AG04450 (cell line): ENCODE results near the gene STT3B. TPM values are rescaled to one million over a fixed set of nuclear protein-coding genes. Genes with fewer than 3 reads are reported as not detected.

Experiments used
- CTCF ChIA-PET: fragments of 300-600, 350-600 bp; formaldehyde crosslinking; extraction: SDS; loops from one replicate; lab custom pipeline; 2022; ENCODE audit warnings: antibody characterized with exemption, inconsistent platforms; lab: Charles Lee
- POLR2A ChIA-PET: fragments of 350-600 bp; formaldehyde crosslinking; extraction: SDS; loops from one replicate; lab custom pipeline; 2021; ENCODE audit warnings: antibody characterized with exemption, inconsistent platforms; lab: Yijun Ruan, JAX
- DNase-seq: peaks from one replicate; pipeline ENCODE4 v3.0.0-alpha.2; 2011; ENCODE audit warnings: low read depth, low spot score
- H3K27ac ChIP-seq: one replicate; pipeline ENCODE4 v1.5.1; 2012; ENCODE audit warnings: low read depth, low read length, control low read depth
- H3K27me3 ChIP-seq: one replicate; pipeline ENCODE4 v1.6.0; 2012; ENCODE audit warnings: low read length; ENCODE audit not compliant: control insufficient read depth, insufficient read depth
- H3K4me3 ChIP-seq: 2 replicates; pipeline ENCODE4 v1.5.1; 2011; ENCODE audit warnings: mild to moderate bottlenecking, low read depth, low read length, control low read depth
- H3K9me3 ChIP-seq: 2 replicates; pipeline ENCODE4 v1.5.1; 2012; ENCODE audit warnings: low read length; ENCODE audit not compliant: control insufficient read depth, insufficient read depth
- polyA plus RNA-seq: library from polyadenylated mRNA; depleted of rRNA; stranded (reverse); fragments of >200 nt; gene quantifications from 2 replicates; pipeline ENCODE4 v1.2.3, GENCODE V29; 2011
- TF ChIP-seq, protein P1 (sequence below): IDR thresholded peaks from 2 replicates; pipeline ENCODE4 v1.5.1; 2011; ENCODE audit warnings: low read depth, low read length, control low read depth, inconsistent platforms

STT3B gene
- polyA plus RNA-seq, 1 experiment = 112 TPM

DNA sequence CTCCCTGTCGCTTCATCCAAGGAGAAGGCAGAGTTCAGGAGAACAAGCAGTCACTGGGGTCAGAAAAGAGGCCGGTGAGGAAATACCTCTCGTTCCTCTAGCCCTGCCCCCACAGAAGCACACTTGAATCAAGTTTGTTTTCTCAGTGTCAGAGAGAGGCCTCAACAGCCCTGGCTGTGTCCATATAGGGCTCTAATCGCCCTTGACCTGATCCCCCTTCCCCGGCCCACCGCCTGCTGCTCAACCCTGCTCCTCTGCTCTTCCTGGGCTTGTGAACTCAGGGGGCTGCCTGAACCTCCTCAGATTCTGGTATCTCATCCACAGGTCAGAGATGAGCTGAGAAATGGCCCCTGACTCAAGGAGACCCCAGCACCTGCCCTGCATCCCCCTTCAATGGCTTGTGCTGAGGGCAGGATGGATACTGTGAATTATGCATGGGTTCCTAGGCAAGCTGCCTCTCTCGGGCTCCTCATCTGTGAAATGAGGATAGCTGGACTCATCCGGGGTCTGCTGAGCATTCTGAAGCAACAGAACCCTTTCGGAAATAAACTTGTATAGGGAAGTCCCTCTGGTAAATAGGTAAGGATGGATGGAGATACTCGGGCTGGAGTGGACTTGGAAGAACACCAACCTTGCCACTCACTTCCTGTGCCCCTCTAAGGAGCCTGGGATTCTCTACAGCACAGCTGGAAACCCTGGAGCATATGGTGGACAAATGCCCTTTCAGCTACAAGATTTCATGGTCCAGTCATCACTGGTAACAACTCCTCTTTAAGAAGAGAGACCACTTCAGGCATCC lies 147.5 kb downstream of the STT3B start:
- ChIA-PET POLR2A (no interaction called here), CTCF (no interaction called here)
- TF ChIP-seq, protein P1, sequence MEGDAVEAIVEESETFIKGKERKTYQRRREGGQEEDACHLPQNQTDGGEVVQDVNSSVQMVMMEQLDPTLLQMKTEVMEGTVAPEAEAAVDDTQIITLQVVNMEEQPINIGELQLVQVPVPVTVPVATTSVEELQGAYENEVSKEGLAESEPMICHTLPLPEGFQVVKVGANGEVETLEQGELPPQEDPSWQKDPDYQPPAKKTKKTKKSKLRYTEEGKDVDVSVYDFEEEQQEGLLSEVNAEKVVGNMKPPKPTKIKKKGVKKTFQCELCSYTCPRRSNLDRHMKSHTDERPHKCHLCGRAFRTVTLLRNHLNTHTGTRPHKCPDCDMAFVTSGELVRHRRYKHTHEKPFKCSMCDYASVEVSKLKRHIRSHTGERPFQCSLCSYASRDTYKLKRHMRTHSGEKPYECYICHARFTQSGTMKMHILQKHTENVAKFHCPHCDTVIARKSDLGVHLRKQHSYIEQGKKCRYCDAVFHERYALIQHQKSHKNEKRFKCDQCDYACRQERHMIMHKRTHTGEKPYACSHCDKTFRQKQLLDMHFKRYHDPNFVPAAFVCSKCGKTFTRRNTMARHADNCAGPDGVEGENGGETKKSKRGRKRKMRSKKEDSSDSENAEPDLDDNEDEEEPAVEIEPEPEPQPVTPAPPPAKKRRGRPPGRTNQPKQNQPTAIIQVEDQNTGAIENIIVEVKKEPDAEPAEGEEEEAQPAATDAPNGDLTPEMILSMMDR = no peak
- no peak for DNase-seq
- Histone ChIP-seq H3K9me3 (no peaks in the 10 kb centered on the region), H3K4me3 (no peak overlapping the region), H3K27me3 (no peaks in the 10 kb centered on the region), H3K27ac (no peak overlapping the region)
